ENCODE measurements around the gene SH3BP1.

GRCh38 chr22:37601540-37602442, 37.7 kb upstream of the SH3BP1 start:
- no peak for TF ChIP-seq CTCF (conservative IDR thresholded peaks at IDR 0.05)
- no peak for TF ChIP-seq EZH2 (IDR thresholded peaks at IDR 0.05; ENCODE audit: low read depth)

All from PC-9 (cell line).